Skeletal muscle tissue (tissue), 4 donors: Measurements from ENCODE around the gene VPREB3. TPM values are rescaled to one million over a fixed set of nuclear protein-coding genes. Genes with fewer than 3 reads are reported as not detected.
A peak's percentile ranks its signal among the peaks of the same experiment; 100 is the strongest.

Source experiments
- H3K27ac ChIP-seq: one replicate; pipeline ENCODE4 v1.7.0; 2013; ENCODE audit warnings: mild to moderate bottlenecking, low read depth, low read length, inconsistent platforms
- H3K27me3 ChIP-seq, 3 donors: one replicate each; pipeline ENCODE4 v1.7.0; 2013; ENCODE audit warnings: low read length in 3 of 3; ENCODE audit not compliant: control insufficient read depth in 3 of 3, insufficient read depth in 3 of 3
- H3K36me3 ChIP-seq, 3 donors: one replicate each; pipeline ENCODE4 v1.7.0; 2013; ENCODE audit warnings: low read length in 3 of 3; ENCODE audit not compliant: control insufficient read depth in 3 of 3, insufficient read depth in 3 of 3
- H3K4me1 ChIP-seq, 3 donors: one replicate each; pipeline ENCODE4 v1.7.0; 2013; ENCODE audit warnings: low read length in 3 of 3, mild to moderate bottlenecking in 3 of 3; ENCODE audit not compliant: control insufficient read depth in 3 of 3, insufficient read depth in 3 of 3
- H3K4me3 ChIP-seq, 3 donors: one replicate each; pipeline ENCODE4 v1.7.0; 2013; ENCODE audit warnings: low read length in 3 of 3
- H3K9ac ChIP-seq, 3 donors: one replicate each; pipeline ENCODE4 v1.7.0; 2013; ENCODE audit warnings: low read length in 3 of 3, mild to moderate bottlenecking in 3 of 3, moderate library complexity in 2 of 3, low read depth in 1 of 3
- H3K9me3 ChIP-seq, 3 donors: one replicate each; pipeline ENCODE4 v1.7.0; 2013; ENCODE audit warnings: low read length in 3 of 3; ENCODE audit not compliant: control insufficient read depth in 3 of 3
- total RNA-seq: library from RNA; depleted of rRNA; stranded (reverse); fragments of >200 nt; gene quantifications from one replicate; pipeline ENCODE4 v1.2.3, GENCODE V29; 2014
- donor health status: Osteomylitis.

VPREB3 gene
- total RNA-seq, 1 donor from 2014 or later: not detected

DNA sequence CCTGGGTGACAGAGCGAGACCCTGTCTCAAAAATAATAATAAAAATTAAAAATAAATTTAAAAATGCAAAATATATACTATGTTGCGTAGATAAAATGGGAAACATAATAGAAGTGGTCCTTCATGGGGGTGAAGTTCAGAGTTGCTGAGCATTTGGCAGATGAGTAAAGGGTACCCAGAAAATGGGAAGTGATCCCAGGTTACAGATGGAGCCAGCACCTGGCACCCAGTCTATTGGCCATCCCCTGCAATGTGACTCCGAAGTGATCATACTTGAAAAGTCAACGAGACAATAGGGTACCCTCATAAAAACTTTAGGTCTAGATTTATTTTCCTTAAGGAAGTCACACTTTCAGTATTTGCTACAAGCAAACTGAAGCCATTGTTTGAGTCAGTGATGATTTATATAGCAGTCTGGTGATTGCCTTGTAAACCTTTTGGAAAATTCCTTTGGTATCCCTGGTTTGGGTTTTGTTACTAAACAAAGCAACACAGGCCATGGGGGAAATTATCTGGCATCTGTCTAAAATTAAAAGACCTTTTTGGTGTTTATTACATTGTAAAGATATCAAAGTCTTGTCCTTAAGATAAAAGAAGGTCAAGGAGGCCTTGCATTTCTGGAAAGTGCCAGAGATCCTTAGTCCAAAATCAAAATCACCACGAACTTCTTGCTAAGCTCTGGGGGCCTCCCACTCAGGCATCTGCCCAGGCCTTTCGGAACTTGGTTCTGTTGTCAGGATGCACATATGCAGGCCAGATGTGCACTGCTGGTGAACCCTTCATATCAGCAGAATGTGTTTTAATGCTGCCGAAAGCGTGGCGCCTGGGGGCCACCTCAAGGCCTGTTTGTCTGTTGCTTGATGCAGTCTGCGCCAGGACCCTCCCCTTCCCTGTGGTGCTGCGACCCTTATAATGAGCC, 36.9 kb upstream of the VPREB3 start:
- H3K4me3 ChIP-seq: no peak overlapping the region
- peak overlapping the region in 1 of 3 donors; percentile 25 for H3K9ac ChIP-seq
- no peaks in the 10 kb centered on the region for H3K9me3 ChIP-seq
- H3K4me1 ChIP-seq: peaks cover 30 to 42% (median 37%) of the 10 kb centered on the region in 3 donors
- peak overlapping the region; percentile 2 for H3K27ac ChIP-seq
- peaks cover 24 to 34% (median 30%) of the 10 kb centered on the region in 3 donors for H3K36me3 ChIP-seq
- no peaks in the 10 kb centered on the region for H3K27me3 ChIP-seq

DNA sequence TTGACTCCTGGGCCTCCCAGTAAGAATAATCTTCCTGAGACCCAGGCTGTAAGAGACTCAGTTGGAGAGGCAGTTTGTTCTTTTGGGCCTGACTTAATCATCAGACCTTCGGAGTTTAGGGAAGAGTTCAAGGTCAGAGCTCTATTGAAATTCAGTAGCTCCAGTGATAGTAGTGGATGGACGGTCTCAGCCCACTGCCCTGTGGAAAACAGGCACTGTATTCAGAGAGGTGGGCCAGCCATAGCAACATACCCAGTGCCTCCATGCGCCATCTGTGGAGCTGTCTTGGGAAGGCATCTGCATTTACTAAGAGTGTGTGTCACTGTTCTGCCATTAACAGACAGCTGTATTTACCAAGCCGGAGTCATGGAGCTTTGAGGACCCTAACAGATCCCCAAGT, 35.4 kb upstream of the VPREB3 start:
- H3K9me3 ChIP-seq: no peaks in the 10 kb centered on the region
- no peaks in the 10 kb centered on the region for H3K27me3 ChIP-seq
- peak overlapping the region; percentile 26 for H3K27ac ChIP-seq
- no peak overlapping the region for H3K4me3 ChIP-seq
- peak overlapping the region in 1 of 3 donors; percentile 50 for H3K9ac ChIP-seq
- peaks cover 31 to 49% (median 42%) of the 10 kb centered on the region in 3 donors for H3K4me1 ChIP-seq
- peaks cover 18 to 27% (median 24%) of the 10 kb centered on the region in 3 donors for H3K36me3 ChIP-seq

DNA sequence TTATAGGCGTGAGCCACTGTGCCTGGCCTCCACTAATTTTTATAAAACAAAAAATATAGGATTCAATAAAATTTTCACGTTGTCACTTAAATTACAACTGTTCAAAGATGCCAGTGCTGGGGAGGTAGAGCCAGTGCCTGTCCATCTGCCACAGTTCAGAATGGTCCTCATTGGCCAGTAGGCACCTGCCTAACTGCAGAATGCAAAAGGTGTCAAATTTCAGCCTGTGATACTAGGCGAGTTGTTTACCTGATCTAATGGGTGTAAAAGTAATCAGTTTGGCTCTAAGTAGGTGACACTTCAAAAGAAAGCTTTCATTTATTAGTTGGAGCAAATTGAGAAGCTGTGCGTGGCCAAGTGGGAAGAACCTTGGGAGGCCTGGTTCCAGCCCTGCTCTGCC, 34.9 kb upstream of the VPREB3 start:
- H3K9ac ChIP-seq: peak overlapping the region in 2 of 3 donors; percentile 45 to 50
- peaks cover 31 to 49% (median 42%) of the 10 kb centered on the region in 3 donors for H3K4me1 ChIP-seq
- no peak overlapping the region for H3K27ac ChIP-seq
- H3K36me3 ChIP-seq: peaks cover 15 to 25% (median 21%) of the 10 kb centered on the region in 3 donors
- no peaks in the 10 kb centered on the region for H3K9me3 ChIP-seq
- no peaks in the 10 kb centered on the region for H3K27me3 ChIP-seq
- no peak overlapping the region for H3K4me3 ChIP-seq

DNA sequence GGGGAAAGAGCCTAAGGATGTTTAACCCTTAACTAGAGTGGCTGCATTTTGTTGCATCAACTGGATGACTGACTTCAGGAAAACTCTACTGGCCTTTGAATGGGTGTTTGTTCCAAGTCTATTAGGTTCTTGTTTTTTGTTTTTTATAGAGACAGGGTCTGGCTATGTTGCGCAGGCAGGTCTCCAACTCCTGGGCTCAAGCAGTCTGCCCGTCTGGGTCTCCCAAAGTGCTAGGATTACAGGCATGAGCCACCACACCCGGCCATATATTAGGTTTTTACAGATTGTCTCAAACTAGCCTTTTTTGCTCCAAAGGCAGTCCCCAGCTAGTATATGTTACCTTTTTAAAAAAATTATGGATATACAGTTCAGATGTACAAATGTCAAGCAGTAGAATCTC, 33.7 kb upstream of the VPREB3 start:
- peaks cover 5 to 15% (median 14%) of the 10 kb centered on the region in 3 donors for H3K36me3 ChIP-seq
- peak overlapping the region; percentile 95 to 97 (median 96) for H3K9ac ChIP-seq
- no peaks in the 10 kb centered on the region for H3K9me3 ChIP-seq
- H3K27ac ChIP-seq: peak overlapping the region; percentile 98
- H3K4me3 ChIP-seq: peak overlapping the region; percentile 87 to 88 (median 87)
- no peaks in the 10 kb centered on the region for H3K27me3 ChIP-seq
- peaks cover 31 to 49% (median 42%) of the 10 kb centered on the region in 3 donors for H3K4me1 ChIP-seq

DNA sequence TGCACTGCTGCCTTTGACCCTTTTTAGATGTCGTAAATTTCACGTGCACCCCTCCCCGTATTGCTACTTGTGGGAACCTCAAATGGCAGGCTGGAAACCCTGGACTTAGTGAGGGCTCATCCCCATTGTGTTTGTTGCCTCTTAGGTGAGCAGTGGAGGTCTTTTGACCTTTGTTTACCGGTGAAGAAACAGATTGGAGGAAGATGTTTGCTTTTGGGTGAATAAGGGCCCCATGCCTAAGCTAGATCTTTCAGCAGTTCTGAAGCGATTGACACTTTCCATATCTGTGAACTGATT, 33.3 kb upstream of the VPREB3 start:
- Histone ChIP-seq H3K9ac (peak overlapping the region; percentile 95 to 97 (median 96)), H3K27me3 (no peaks in the 10 kb centered on the region), H3K9me3 (no peaks in the 10 kb centered on the region), H3K4me3 (peak overlapping the region; percentile 87 to 88 (median 87)), H3K4me1 (peaks cover 31 to 49% (median 42%) of the 10 kb centered on the region in 3 donors), H3K36me3 (peaks cover 5 to 12% (median 12%) of the 10 kb centered on the region in 3 donors), H3K27ac (peak overlapping the region; percentile 98)

DNA sequence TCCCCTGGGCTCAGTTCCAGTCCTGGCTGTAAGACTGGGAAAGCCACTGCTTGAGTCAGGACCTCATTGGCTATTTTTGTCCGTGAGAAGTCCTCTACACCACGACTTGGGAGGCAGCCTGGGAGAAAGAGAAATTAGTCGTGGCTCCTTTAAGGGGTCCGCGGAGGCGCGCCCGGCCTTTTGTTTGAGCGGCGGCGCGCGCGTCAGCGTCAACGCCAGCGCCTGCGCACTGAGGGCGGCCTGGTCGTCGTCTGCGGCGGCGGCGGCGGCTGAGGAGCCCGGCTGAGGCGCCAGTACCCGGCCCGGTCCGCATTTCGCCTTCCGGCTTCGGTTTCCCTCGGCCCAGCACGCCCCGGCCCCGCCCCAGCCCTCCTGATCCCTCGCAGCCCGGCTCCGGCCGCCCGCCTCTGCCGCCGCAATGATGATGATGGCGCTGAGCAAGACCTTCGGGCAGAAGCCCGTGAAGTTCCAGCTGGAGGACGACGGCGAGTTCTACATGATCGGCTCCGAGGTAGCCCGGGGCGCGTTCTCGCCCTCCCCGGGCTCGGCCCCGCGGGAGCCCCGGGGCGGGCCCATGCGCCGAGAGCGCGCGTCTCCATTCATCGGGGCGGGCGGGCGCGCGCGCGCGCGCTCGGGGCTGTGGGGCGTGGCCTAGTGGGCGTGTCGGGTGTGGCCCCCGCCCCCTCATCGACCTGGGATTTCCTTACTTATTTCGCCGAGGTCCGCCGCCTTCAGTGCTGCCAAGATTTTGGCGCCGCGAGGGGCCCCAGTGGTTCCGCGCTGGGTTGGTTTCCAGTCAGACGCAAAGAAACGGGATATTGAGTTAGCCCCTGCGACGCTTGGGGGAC, 32.8 kb upstream of the VPREB3 start, which contains the start of gene SMARCB1:
Gene SMARCB1, plus strand, starts transcription at position 215 of the 848 bp plus-strand sequence. Its CDS starts 204 bp downstream, at position 419.
- peaks cover 34 to 51% (median 45%) of the 10 kb centered on the region in 3 donors for H3K4me1 ChIP-seq
- H3K36me3 ChIP-seq: peaks cover under 1 to 6% (median 6%) of the 10 kb centered on the region in 3 donors

DNA sequence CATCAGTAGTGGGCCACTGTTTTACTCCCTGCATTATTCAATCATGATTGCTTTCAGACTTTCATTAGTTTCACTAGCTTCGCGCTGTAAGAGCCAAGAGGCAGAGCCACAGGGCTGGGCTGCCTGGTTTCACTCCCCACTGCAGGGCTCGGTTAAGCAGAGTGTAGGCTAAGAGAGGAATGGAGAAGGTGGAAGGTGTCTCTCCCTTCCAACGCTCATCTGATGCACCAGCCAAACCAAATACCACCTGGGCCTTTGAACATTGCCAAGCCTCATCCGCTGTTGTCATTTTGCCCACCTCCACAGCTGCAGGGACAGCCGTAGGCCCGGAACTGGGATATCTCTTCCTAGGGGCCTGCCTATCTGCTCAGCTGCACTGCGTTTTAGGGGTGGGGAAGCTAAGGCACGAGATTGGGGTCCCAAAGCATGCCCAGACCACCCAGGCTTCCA, 32.1 kb upstream of the VPREB3 start:
- H3K4me1 ChIP-seq: peaks cover 38 to 52% (median 48%) of the 10 kb centered on the region in 3 donors

More for the DNA sequence above, 32.8 kb upstream of the VPREB3 start, which contains the start of gene SMARCB1:
- no peaks in the 10 kb centered on the region for H3K9me3 ChIP-seq
- H3K4me3 ChIP-seq: peak within 1 kb of the TSS; percentile 87 to 88 (median 87)
- H3K27ac ChIP-seq: peak within 1 kb of the TSS; percentile 98
- no peaks in the 10 kb centered on the region for H3K27me3 ChIP-seq
- H3K9ac ChIP-seq: peak within 1 kb of the TSS; percentile 95 to 97 (median 96)

DNA sequence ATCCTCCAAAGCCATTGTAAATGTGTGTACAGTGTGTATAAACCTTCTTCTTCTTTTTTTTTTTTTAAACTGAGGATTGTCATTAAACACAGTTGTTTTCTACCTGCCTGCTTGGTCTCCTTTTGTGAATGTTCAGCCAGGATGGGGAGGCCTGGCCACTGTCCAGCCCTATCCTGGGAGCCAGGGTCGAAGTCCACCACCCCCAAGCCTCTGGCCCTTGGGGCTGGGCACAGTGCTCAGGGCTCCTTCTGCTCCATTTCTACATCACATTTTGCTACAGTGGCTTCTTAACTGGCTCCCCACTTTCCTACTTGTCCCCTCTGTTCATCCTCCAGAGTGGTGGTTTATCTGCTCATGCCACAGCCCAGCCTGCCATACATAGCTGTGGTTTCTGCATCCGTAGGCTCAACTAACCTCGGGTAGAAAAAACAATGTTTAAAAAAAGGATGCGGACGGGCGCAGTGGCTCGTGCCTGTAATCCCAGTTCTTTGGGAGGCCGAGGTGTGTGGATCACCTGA, 30.0 kb upstream of the VPREB3 start:
- H3K36me3 ChIP-seq: peaks cover 0 to 2% (median 0%) of the 10 kb centered on the region in 3 donors
- H3K27ac ChIP-seq: no peak overlapping the region
- H3K9ac ChIP-seq: no peak overlapping the region
- H3K4me3 ChIP-seq: no peak overlapping the region
- peaks cover 30 to 41% (median 39%) of the 10 kb centered on the region in 3 donors for H3K4me1 ChIP-seq
- H3K9me3 ChIP-seq: no peaks in the 10 kb centered on the region
- no peaks in the 10 kb centered on the region for H3K27me3 ChIP-seq

More for the DNA sequence above, 32.1 kb upstream of the VPREB3 start:
- Histone ChIP-seq H3K27me3 (no peaks in the 10 kb centered on the region), H3K9ac (peak overlapping the region; percentile 92 to 97 (median 96)), H3K4me3 (peak overlapping the region; percentile 78 to 87 (median 87)), H3K9me3 (no peaks in the 10 kb centered on the region), H3K36me3 (peaks cover 0 to 3% (median 2%) of the 10 kb centered on the region in 3 donors), H3K27ac (peak overlapping the region; percentile 98)
